T-cell (primary cell): ENCODE measurements around the gene KERA. TPM values are rescaled to one million over a fixed set of nuclear protein-coding genes. Genes with fewer than 3 reads are reported as not detected.
"Not testable (repeated sequence)": the region's sequence is repeated elsewhere in the genome, so short reads cannot be mapped to it uniquely, and the experiment has no call there.

Experiments
- ATAC-seq, 4 experiments: fragments of 200-7000 bp in 3 of 4; fragments of 150-1000 bp in 1 of 4; cut with Tn5 transposase; replicated peaks in 1 of 4; 1 replicate in 3 of 4; 2 replicates in 1 of 4; pipeline ENCODE4 v1.10.0; 2021; ENCODE audit warnings: moderate library complexity in 3 of 4, mild to moderate bottlenecking in 2 of 4, moderate number of reproducible peaks in 1 of 4
- CTCF ChIA-PET, 2 donors: fragments of 300-600 bp; sonication (Branson Sonifier 250); formaldehyde crosslinking; loops; one replicate each; lab custom pipeline; 2022; ENCODE audit warnings: antibody characterized with exemption in 2 of 2; lab: Charles Lee
- POLR2A ChIA-PET, 2 donors: fragments of 300-600 bp; sonication (Branson Sonifier 250); formaldehyde crosslinking; loops; one replicate each; lab custom pipeline; 2022; ENCODE audit warnings: antibody characterized with exemption in 2 of 2; lab: Charles Lee
- DNase-seq, 35 experiments: peaks; one replicate each; pipeline versions ENCODE4 v3.0.0 to v3.0.0-alpha.2; 2013 to 2023
- H3K27ac ChIP-seq: one replicate; pipeline ENCODE4 v1.5.1; 2013; ENCODE audit warnings: low read length
- H3K27me3 ChIP-seq, 2 experiments: replicated peaks in 1 of 2; 1 replicate in 1 of 2; 2 replicates in 1 of 2; pipeline versions ENCODE4 v1.6.1 to v1.7.0; 2013; ENCODE audit warnings: low read length in 1 of 2, mixed read lengths in 1 of 2; ENCODE audit not compliant: control insufficient read depth in 2 of 2, insufficient read depth in 2 of 2; ENCODE audit errors: extremely low read depth in 1 of 2
- H3K36me3 ChIP-seq, 2 donors: 1 replicate in 1 of 2; 2 replicates in 1 of 2; pipeline versions ENCODE4 v1.6.1 to v1.7.0; 2013; ENCODE audit warnings: low read length in 1 of 2; ENCODE audit not compliant: control insufficient read depth in 2 of 2, insufficient read depth in 1 of 2; ENCODE audit errors: extremely low read depth in 1 of 2
- H3K4me1 ChIP-seq, 2 experiments: 1 replicate in 1 of 2; 2 replicates in 1 of 2; pipeline versions ENCODE4 v1.6.1 to v1.7.0; 2013; ENCODE audit warnings: low read length in 2 of 2, mixed read lengths in 1 of 2; ENCODE audit not compliant: insufficient read depth in 2 of 2, control insufficient read depth in 1 of 2; ENCODE audit errors: extremely low read depth in 1 of 2
- H3K4me3 ChIP-seq, 2 donors: 1 replicate in 1 of 2; 2 replicates in 1 of 2; pipeline versions ENCODE4 v1.5.1 to v1.7.0; 2013; ENCODE audit warnings: mild to moderate bottlenecking in 2 of 2, low read length in 1 of 2, moderate library complexity in 1 of 2; ENCODE audit not compliant: control insufficient read depth in 1 of 2; ENCODE audit errors: extremely low read depth in 1 of 2
- H3K9me3 ChIP-seq: 2 replicates; pipeline ENCODE4 v1.7.0; 2013
- H3K27ac Mint-ChIP-seq, 2 donors: one replicate each; pipeline ENCODE4 v1.8.0; 2020 to 2021; ENCODE audit warnings: mild to moderate bottlenecking in 2 of 2, mixed read lengths in 2 of 2
- H3K27me3 Mint-ChIP-seq, 2 donors: one replicate each; pipeline ENCODE4 v1.8.0; 2021 to 2022; ENCODE audit warnings: mixed read lengths in 2 of 2
- H3K36me3 Mint-ChIP-seq: one replicate; pipeline ENCODE4 v1.8.0; 2021; ENCODE audit warnings: mixed read lengths
- H3K4me1 Mint-ChIP-seq, 3 donors: one replicate each; pipeline ENCODE4 v1.8.0; 2020 to 2022; ENCODE audit warnings: mixed read lengths in 3 of 3, mild to moderate bottlenecking in 1 of 3
- H3K4me3 Mint-ChIP-seq, 3 donors: one replicate each; pipeline ENCODE4 v1.8.0; 2020 to 2022; ENCODE audit warnings: mild to moderate bottlenecking in 3 of 3, mixed read lengths in 3 of 3, moderate library complexity in 3 of 3
- H3K9me3 Mint-ChIP-seq, 3 donors: one replicate each; pipeline ENCODE4 v1.8.0; 2020 to 2022; ENCODE audit warnings: mixed read lengths in 3 of 3
- WGBS: methylation state at CpG from one replicate; pipeline ENCODE4 v1.1.5; 2013; ENCODE audit warnings: missing lambda C conversion rate; ENCODE audit not compliant: insufficient coverage; 5-methylcytosine and 5-hydroxymethylcytosine counted together
- total RNA-seq, 35 experiments: library from RNA in 6 of 35; stranded (reverse) in 6 of 35; fragments of 120-200 nt in 1 of 35; gene quantifications; one replicate each; pipeline versions ENCODE4 v1.2.1 to v1.2.4 and lab custom pipeline; 2013 to 2026

Gene KERA
- total RNA-seq, 5 donors from 2014 or later (not counting 1 experiment from before 2014, with no cell fraction given): not detected

- Mint-ChIP-seq H3K4me3 (no peak overlapping the region), H3K27ac (no peak overlapping the region), H3K36me3 (no peaks in the 10 kb centered on the region), H3K27me3 (peaks cover 0 to 6% of the 10 kb centered on the region in 2 donors), H3K9me3 (peaks cover 14 to 28% (median 17%) of the 10 kb centered on the region in 3 donors), H3K4me1 (no peaks in the 10 kb centered on the region)
- H3K27ac ChIP-seq: no peak overlapping the region
- ChIA-PET CTCF (interaction anchor here in 1 of 2 donors (0.6 kb wide), 1 partner anchor 543 kb away, joined by 3 read pairs; no protein-coding TSS in a partner anchor), POLR2A (no interaction called here)
- H3K27me3 ChIP-seq: no peaks in the 10 kb centered on the region
- H3K9me3 ChIP-seq: no peaks in the 10 kb centered on the region
- no peaks in the 10 kb centered on the region for H3K4me1 ChIP-seq
- H3K36me3 ChIP-seq: no peaks in the 10 kb centered on the region
- no CpG with 5 or more reads among the region's 4 CpGs for WGBS
- H3K4me3 ChIP-seq: no peak overlapping the region
- no peak for DNase-seq
- no peak for ATAC-seq
Measured at GRCh38 chr12:91093341-91093740, 35.5 kb upstream of the KERA start.

- H3K27me3 Mint-ChIP-seq: peaks cover 0 to 6% of the 10 kb centered on the region in 2 donors
- no peak overlapping the region for H3K4me3 Mint-ChIP-seq
- H3K4me1 Mint-ChIP-seq: no peaks in the 10 kb centered on the region
- Histone ChIP-seq H3K36me3 (no peaks in the 10 kb centered on the region), H3K4me1 (no peaks in the 10 kb centered on the region), H3K4me3 (no peak overlapping the region), H3K27me3 (no peaks in the 10 kb centered on the region), H3K9me3 (no peaks in the 10 kb centered on the region), H3K27ac (no peak overlapping the region)
- H3K36me3 Mint-ChIP-seq: no peaks in the 10 kb centered on the region
- ChIA-PET POLR2A (no interaction called here), CTCF (no interaction called here)
- no peak overlapping the region for H3K27ac Mint-ChIP-seq
- ATAC-seq (no peak), DNase-seq (no peak)
- WGBS: 59% methylated on average over 4 of the region's 6 CpGs
- peaks cover 14 to 33% (median 17%) of the 10 kb centered on the region in 3 donors for H3K9me3 Mint-ChIP-seq
Measured at GRCh38 chr12:91091916-91092715, 34.3 kb upstream of the KERA start.

- H3K27ac Mint-ChIP-seq: not testable (repeated sequence)
- WGBS: 100% methylated on average over 1 of the region's 2 CpGs
Measured at GRCh38 chr12:91089953-91090352, 32.1 kb upstream of the KERA start.

GRCh38 chr12:91080041-91080440 lies 22.2 kb upstream of the KERA start:
- no peak for ATAC-seq

More at GRCh38 chr12:91089953-91090352, 32.1 kb upstream of the KERA start:
- peaks cover 14 to 33% (median 17%) of the 10 kb centered on the region in 3 donors for H3K9me3 Mint-ChIP-seq
- H3K9me3 ChIP-seq, H3K27me3 Mint-ChIP-seq, H3K36me3 Mint-ChIP-seq, H3K36me3 ChIP-seq, H3K4me3 ChIP-seq, H3K27me3 ChIP-seq, CTCF ChIA-PET, H3K4me1 Mint-ChIP-seq, H3K27ac ChIP-seq, DNase-seq, H3K4me1 ChIP-seq, ATAC-seq, H3K4me3 Mint-ChIP-seq: not testable (repeated sequence)
- POLR2A ChIA-PET: interaction anchor here in 1 of 2 donors (0.5 kb wide), 1 partner anchor 1483 kb away, joined by 8 read pairs; no protein-coding TSS in a partner anchor

GRCh38 chr12:91078501-91078900 lies 20.7 kb upstream of the KERA start:
- DNase-seq: no peak
- no peak overlapping the region for H3K27ac ChIP-seq
- H3K36me3 ChIP-seq: no peaks in the 10 kb centered on the region
- WGBS: no CpG with 5 or more reads among the region's 1 CpG
- no peaks in the 10 kb centered on the region for H3K27me3 ChIP-seq
- Mint-ChIP-seq H3K27me3 (no peaks in the 10 kb centered on the region), H3K4me1 (no peaks in the 10 kb centered on the region), H3K9me3 (no peaks in the 10 kb centered on the region), H3K27ac (no peak overlapping the region), H3K36me3 (no peaks in the 10 kb centered on the region), H3K4me3 (no peak overlapping the region)
- CTCF ChIA-PET: no interaction called here
- H3K9me3 ChIP-seq: no peaks in the 10 kb centered on the region
- H3K4me3 ChIP-seq: no peak overlapping the region
- H3K4me1 ChIP-seq: no peaks in the 10 kb centered on the region
- no peak for ATAC-seq
- POLR2A ChIA-PET: no interaction called here

More at GRCh38 chr12:91080041-91080440, 22.2 kb upstream of the KERA start:
- H3K9me3 ChIP-seq: no peaks in the 10 kb centered on the region
- ChIA-PET CTCF (no interaction called here), POLR2A (interaction anchor here in 1 of 2 donors (0.6 kb wide), 1 partner anchor 302 kb away, joined by 3 read pairs; no protein-coding TSS in a partner anchor)
- H3K27me3 ChIP-seq: no peaks in the 10 kb centered on the region
- H3K36me3 ChIP-seq: no peaks in the 10 kb centered on the region
- H3K27ac ChIP-seq: no peak overlapping the region
- no peaks in the 10 kb centered on the region for H3K4me1 ChIP-seq
- no peaks in the 10 kb centered on the region for H3K36me3 Mint-ChIP-seq
- H3K9me3 Mint-ChIP-seq: no peaks in the 10 kb centered on the region
- no CpG with 5 or more reads among the region's 1 CpG for WGBS
- H3K4me3 ChIP-seq: no peak overlapping the region
- H3K4me1 Mint-ChIP-seq: no peaks in the 10 kb centered on the region
- H3K27me3 Mint-ChIP-seq: no peaks in the 10 kb centered on the region
- no peak overlapping the region for H3K27ac Mint-ChIP-seq
- H3K4me3 Mint-ChIP-seq: no peak overlapping the region
- DNase-seq: no peak

GRCh38 chr12:91077228-91077954 lies 19.6 kb upstream of the KERA start:
- POLR2A ChIA-PET: no interaction called here

More at GRCh38 chr12:91077228-91077954, 19.6 kb upstream of the KERA start:
- WGBS: 63% methylated on average over 2 of the region's 5 CpGs
- H3K4me1 ChIP-seq: no peaks in the 10 kb centered on the region
- no peak for ATAC-seq
- no peak overlapping the region for H3K27ac ChIP-seq
- CTCF ChIA-PET: interaction anchor here in 1 of 2 donors (0.6 kb wide), 1 partner anchor 38 kb away, joined by 3 read pairs; no protein-coding TSS in a partner anchor
- no peaks in the 10 kb centered on the region for H3K9me3 ChIP-seq
- no peaks in the 10 kb centered on the region for H3K27me3 ChIP-seq
- H3K4me3 Mint-ChIP-seq: no peak overlapping the region
- H3K36me3 Mint-ChIP-seq: no peaks in the 10 kb centered on the region
- no peaks in the 10 kb centered on the region for H3K4me1 Mint-ChIP-seq
- no peak overlapping the region for H3K4me3 ChIP-seq
- no peaks in the 10 kb centered on the region for H3K36me3 ChIP-seq
- no peaks in the 10 kb centered on the region for H3K9me3 Mint-ChIP-seq
- H3K27ac Mint-ChIP-seq: no peak overlapping the region
- DNase-seq: no peak
- H3K27me3 Mint-ChIP-seq: no peaks in the 10 kb centered on the region
